Measurements from ENCODE around the gene SVBP.

Gene SVBP

DNA sequence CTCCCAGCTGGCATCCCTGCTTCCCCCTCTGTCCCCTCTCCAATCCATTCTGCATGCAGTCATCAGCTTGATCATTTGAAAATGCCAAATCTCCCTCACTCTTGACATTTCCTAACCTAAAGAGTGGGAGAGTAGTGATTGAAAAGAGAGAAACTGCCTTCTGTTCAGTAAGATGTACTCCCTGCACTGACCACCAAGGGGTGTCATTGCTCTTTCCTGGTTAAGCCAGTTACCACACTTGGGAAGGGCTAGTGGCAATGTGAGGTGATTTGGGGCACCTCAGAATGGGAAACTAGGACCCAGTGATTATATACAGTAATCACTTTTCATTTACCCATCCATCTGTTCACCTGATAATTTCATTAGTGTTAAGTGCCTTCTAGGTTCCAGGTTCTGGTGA lies 39.3 kb downstream of the SVBP start:
- H4K20me1 ChIP-seq (ENCODE audit: low read depth, low read length), result no peaks in the 10 kb centered on the region
- H3K9me2 ChIP-seq (replicated peaks; ENCODE audit: insufficient read depth, low read length), result no peaks in the 10 kb centered on the region
- TF ChIP-seq EZH2phosphoT487 (conservative IDR thresholded peaks at IDR 0.05; ENCODE audit: low read length), result no peak
- TF ChIP-seq, protein P1, sequence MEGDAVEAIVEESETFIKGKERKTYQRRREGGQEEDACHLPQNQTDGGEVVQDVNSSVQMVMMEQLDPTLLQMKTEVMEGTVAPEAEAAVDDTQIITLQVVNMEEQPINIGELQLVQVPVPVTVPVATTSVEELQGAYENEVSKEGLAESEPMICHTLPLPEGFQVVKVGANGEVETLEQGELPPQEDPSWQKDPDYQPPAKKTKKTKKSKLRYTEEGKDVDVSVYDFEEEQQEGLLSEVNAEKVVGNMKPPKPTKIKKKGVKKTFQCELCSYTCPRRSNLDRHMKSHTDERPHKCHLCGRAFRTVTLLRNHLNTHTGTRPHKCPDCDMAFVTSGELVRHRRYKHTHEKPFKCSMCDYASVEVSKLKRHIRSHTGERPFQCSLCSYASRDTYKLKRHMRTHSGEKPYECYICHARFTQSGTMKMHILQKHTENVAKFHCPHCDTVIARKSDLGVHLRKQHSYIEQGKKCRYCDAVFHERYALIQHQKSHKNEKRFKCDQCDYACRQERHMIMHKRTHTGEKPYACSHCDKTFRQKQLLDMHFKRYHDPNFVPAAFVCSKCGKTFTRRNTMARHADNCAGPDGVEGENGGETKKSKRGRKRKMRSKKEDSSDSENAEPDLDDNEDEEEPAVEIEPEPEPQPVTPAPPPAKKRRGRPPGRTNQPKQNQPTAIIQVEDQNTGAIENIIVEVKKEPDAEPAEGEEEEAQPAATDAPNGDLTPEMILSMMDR (IDR thresholded peaks at IDR 0.05; ENCODE audit: insufficient read depth, low read length, poor library complexity, severe bottlenecking), result no peak
- H3K27ac ChIP-seq (ENCODE audit: low read depth, low read length), result no peak overlapping the region
- H2AFZ ChIP-seq (ENCODE audit: low read depth, low read length, severe bottlenecking), result no peak overlapping the region
- no peaks in the 10 kb centered on the region for H3F3A ChIP-seq (ENCODE audit: insufficient read depth)
- H3K9ac ChIP-seq (ENCODE audit: low read length), result no peak overlapping the region
- H3K4me3 ChIP-seq (ENCODE audit: insufficient read depth, low read length, poor library complexity, severe bottlenecking), result no peak overlapping the region
- H3K27me3 ChIP-seq (ENCODE audit: low read length), result no peaks in the 10 kb centered on the region
- no peaks in the 10 kb centered on the region; the same call in 1 of the 2 replicates for H3K79me2 ChIP-seq (ENCODE audit: insufficient read depth, low read length)
- H3K4me2 ChIP-seq (ENCODE audit: low read depth, low read length, poor library complexity, severe bottlenecking), result no peak overlapping the region
- no peaks in the 10 kb centered on the region for H3K9me3 ChIP-seq (ENCODE audit: insufficient read depth, low read length)
- H3K36me3 ChIP-seq (ENCODE audit: low read length), result no peaks in the 10 kb centered on the region; the same call in 1 of the 2 replicates

DNA sequence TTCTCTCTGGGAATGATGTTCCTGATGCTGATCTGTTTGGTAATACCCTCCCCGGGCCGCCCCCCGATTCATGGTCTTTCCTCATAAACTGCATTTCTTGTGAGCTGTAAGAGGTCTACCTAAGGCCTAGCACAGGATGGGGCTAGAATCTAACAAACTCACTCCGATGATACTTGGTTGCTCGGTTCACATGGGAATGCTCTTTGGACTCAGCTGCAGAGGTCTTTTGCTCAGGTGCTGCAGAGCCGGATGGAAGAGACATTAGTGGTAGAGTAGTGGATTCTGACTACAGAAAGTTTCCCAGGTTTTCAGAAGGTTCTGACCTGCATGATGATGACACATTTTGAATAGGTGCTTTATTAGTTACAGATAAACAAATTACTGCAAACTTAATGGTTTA lies 40.7 kb downstream of the SVBP start:
- H3K9me3 ChIP-seq (ENCODE audit: insufficient read depth, low read length), result no peaks in the 10 kb centered on the region
- no peaks in the 10 kb centered on the region for H3K9me2 ChIP-seq (replicated peaks; ENCODE audit: insufficient read depth, low read length)
- no peaks in the 10 kb centered on the region for H3K27me3 ChIP-seq (ENCODE audit: low read length)
- no peak overlapping the region for H3K27ac ChIP-seq (ENCODE audit: low read depth, low read length)
- H4K20me1 ChIP-seq (ENCODE audit: low read depth, low read length), result no peaks in the 10 kb centered on the region
- no peak overlapping the region for H3K4me2 ChIP-seq (ENCODE audit: low read depth, low read length, poor library complexity, severe bottlenecking)
- H3K4me3 ChIP-seq (ENCODE audit: insufficient read depth, low read length, poor library complexity, severe bottlenecking), result no peak overlapping the region
- no peaks in the 10 kb centered on the region for H3F3A ChIP-seq (ENCODE audit: insufficient read depth)
- H2AFZ ChIP-seq (ENCODE audit: low read depth, low read length, severe bottlenecking), result no peak overlapping the region
- peaks cover 8% of the 10 kb centered on the region; the same call in 1 of the 2 replicates for H3K79me2 ChIP-seq (ENCODE audit: insufficient read depth, low read length)
- no peak overlapping the region for H3K9ac ChIP-seq (ENCODE audit: low read length)
- no peak for TF ChIP-seq EZH2phosphoT487 (conservative IDR thresholded peaks at IDR 0.05; ENCODE audit: low read length)
- TF ChIP-seq, protein P1 (IDR thresholded peaks at IDR 0.05; ENCODE audit: insufficient read depth, low read length, poor library complexity, severe bottlenecking), result no peak
- H3K36me3 ChIP-seq (ENCODE audit: low read length), result no peaks in the 10 kb centered on the region; the same call in 1 of the 2 replicates

DNA sequence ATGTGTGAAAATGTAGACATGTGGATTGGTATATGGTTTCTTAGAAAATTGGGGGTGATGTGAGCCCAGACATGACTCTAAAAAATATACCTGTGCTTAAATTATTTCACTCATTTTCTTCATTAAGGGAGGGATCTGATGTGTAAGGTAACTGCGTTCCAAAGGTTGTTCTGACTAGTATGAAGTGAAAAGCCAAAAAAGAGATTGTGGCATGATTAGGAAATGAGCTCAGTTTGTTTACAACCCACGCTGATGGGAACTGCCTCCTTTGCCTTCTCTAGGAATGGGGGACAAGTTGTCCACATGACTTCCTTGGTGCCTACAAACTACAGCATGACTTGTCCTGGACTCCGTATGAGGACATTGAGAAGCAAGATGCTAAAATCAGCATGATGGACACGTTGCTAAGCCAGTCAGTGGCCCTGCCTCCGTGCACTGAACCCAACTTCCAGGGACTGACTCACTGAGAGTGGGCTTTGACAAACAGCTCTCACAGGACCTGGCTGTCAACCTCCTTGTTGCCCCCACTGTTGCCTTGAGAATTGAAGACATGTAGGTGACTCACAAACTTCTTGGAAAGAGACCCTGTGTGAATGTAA lies 42.2 kb downstream of the SVBP start:
- Histone ChIP-seq H3K4me2 (ENCODE audit: low read depth, low read length, poor library complexity, severe bottlenecking) (no peak overlapping the region), H3K9me2 (replicated peaks; ENCODE audit: insufficient read depth, low read length) (no peaks in the 10 kb centered on the region), H3K27ac (ENCODE audit: low read depth, low read length) (no peak overlapping the region), H3K9me3 (ENCODE audit: insufficient read depth, low read length) (no peaks in the 10 kb centered on the region), H3K79me2 (ENCODE audit: insufficient read depth, low read length) (peaks cover 21% of the 10 kb centered on the region), H3K27me3 (ENCODE audit: low read length) (no peaks in the 10 kb centered on the region), H2AFZ (ENCODE audit: low read depth, low read length, severe bottlenecking) (no peak overlapping the region), H3K4me3 (ENCODE audit: insufficient read depth, low read length, poor library complexity, severe bottlenecking) (no peak overlapping the region), H3K9ac (ENCODE audit: low read length) (no peak overlapping the region), H3F3A (ENCODE audit: insufficient read depth) (no peaks in the 10 kb centered on the region), H3K36me3 (ENCODE audit: low read length) (no peaks in the 10 kb centered on the region; the same call in 1 of the 2 replicates), H4K20me1 (ENCODE audit: low read depth, low read length) (no peaks in the 10 kb centered on the region)
- TF ChIP-seq, protein P1 (IDR thresholded peaks at IDR 0.05; ENCODE audit: insufficient read depth, low read length, poor library complexity, severe bottlenecking), result no peak
- TF ChIP-seq EZH2phosphoT487 (conservative IDR thresholded peaks at IDR 0.05; ENCODE audit: low read length), result no peak

All from SU-DHL-6 (cell line).